ENCODE data around the gene FGFR2. TPM values are rescaled to one million over a fixed set of nuclear protein-coding genes. Genes with fewer than 3 reads are reported as not detected.
A peak's percentile ranks its signal among the peaks of the same experiment; 100 is the strongest.

Gene FGFR2
- total RNA-seq, 6 donors from 2014 or later, result 36.7 to 83.7 (median 64.1) TPM

DNA sequence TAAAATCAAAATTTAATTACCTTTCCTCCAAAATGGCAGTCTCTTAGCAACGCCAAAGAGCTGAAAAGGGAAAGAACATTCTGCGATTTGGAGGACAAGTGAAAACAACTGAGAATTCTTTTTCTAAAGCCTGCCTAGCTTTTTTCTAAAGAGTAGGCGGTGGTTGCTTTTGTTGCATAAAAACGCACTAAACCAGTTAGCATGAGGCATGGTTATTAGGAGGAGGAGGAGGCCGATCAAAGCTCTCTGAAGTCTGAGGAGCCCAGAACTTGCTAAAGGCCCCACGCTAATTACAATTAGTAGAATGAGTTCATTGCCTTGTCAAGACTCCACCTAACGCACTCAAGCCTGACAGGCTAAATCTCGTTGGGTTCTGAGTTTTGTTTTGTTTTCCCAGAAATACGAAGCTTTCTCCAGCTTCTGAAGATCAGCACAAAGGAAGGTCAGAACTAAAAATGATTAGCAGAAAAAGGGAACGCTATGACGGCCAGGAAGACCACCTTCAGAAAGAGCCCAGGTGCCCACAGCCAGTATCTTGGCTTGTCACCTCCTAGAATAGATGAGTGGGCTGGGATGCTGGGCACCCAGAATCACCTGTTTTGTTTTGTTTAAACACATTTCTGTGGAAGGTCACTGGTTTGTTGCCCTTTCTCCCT lies 72.0 kb downstream of the FGFR2 start:
- 76 to 85% methylated on average over 11 of the region's 11 CpGs for WGBS, 2 donors
- H3K27me3 ChIP-seq, result no peaks in the 10 kb centered on the region
- H3K36me3 ChIP-seq, result no peaks in the 10 kb centered on the region
- peak overlapping the region in 2 of 4 donors; percentile 35 to 71 for H3K27ac ChIP-seq
- peaks cover 0 to 16% (median 4%) of the 10 kb centered on the region in 4 donors for H3K4me1 ChIP-seq
- H3K4me3 ChIP-seq, result no peak overlapping the region
- ATAC-seq (ENCODE audit: low FRiP score in 2 of 2), result no peak
- TF ChIP-seq POLR2AphosphoS5 (IDR thresholded peaks at IDR 0.05), result no peak
- TF ChIP-seq EP300 (IDR thresholded peaks at IDR 0.05), result no peak
- TF ChIP-seq, protein P1, sequence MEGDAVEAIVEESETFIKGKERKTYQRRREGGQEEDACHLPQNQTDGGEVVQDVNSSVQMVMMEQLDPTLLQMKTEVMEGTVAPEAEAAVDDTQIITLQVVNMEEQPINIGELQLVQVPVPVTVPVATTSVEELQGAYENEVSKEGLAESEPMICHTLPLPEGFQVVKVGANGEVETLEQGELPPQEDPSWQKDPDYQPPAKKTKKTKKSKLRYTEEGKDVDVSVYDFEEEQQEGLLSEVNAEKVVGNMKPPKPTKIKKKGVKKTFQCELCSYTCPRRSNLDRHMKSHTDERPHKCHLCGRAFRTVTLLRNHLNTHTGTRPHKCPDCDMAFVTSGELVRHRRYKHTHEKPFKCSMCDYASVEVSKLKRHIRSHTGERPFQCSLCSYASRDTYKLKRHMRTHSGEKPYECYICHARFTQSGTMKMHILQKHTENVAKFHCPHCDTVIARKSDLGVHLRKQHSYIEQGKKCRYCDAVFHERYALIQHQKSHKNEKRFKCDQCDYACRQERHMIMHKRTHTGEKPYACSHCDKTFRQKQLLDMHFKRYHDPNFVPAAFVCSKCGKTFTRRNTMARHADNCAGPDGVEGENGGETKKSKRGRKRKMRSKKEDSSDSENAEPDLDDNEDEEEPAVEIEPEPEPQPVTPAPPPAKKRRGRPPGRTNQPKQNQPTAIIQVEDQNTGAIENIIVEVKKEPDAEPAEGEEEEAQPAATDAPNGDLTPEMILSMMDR (IDR thresholded peaks at IDR 0.05), result no peak
- TF ChIP-seq POLR2A (IDR thresholded peaks at IDR 0.05), result no peak
- DNase-seq, result no peak
- no peaks in the 10 kb centered on the region for H3K9me3 ChIP-seq

DNA sequence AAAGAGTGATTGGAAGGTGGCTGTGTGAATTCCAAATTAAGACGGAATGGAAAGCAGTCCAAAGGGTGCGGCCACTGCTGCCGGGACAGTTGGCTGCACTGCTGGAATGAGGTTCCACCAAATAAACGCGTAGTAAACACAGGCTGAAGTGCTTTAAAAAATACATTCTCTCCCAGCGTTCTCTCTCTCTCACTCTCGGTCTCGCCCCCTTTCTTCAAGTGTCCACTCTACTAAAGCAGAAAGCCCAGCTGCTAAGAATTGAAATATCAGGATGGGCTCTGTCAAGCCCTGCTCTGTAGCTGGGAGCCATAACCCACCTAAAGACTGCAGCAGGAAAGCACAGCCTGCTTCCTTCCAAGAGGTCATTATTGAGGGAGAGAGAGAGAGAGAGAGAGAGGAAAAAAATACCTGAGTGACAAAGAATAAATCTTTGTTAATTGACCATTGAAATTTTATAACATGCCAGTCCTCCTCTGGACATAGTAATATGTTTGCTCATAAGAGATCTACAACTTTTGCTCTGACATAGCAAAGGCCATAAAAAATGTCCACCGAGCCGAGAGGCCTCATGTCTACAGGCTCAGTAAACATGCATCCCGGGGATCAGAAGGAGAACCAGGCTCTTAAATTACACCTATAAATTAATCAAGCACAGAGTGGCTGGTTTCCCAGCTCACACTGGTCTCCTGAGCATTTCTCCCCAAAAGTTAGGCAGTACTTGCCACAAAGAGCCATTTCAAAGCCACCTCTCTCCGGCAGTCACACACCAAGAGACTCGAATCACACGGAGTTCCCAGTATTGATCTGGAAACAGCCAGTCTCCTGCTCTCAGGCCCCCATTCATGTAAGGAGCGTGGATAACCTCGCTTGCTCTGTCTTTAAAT lies 72.8 kb downstream of the FGFR2 start:
- 69% methylated on average over 16 of the region's 16 CpGs for WGBS, 2 donors
- H3K9me3 ChIP-seq, result no peaks in the 10 kb centered on the region
- TF ChIP-seq POLR2A (IDR thresholded peaks at IDR 0.05) (no peak), POLR2AphosphoS5 (IDR thresholded peaks at IDR 0.05) (no peak), EP300 (IDR thresholded peaks at IDR 0.05) (no peak)
- TF ChIP-seq, protein P1 (IDR thresholded peaks at IDR 0.05), result no peak
- H3K27ac ChIP-seq, result peak overlapping the region; percentile 10 to 71 (median 30)
- no peaks in the 10 kb centered on the region for H3K27me3 ChIP-seq
- H3K4me3 ChIP-seq, result no peak overlapping the region
- peak; percentile 22 to 44 for DNase-seq
- H3K36me3 ChIP-seq, result no peaks in the 10 kb centered on the region
- H3K4me1 ChIP-seq, result peaks cover 0 to 16% (median 4%) of the 10 kb centered on the region in 4 donors
- peak; percentile 53 to 79 for ATAC-seq (ENCODE audit: low FRiP score in 2 of 2)

DNA sequence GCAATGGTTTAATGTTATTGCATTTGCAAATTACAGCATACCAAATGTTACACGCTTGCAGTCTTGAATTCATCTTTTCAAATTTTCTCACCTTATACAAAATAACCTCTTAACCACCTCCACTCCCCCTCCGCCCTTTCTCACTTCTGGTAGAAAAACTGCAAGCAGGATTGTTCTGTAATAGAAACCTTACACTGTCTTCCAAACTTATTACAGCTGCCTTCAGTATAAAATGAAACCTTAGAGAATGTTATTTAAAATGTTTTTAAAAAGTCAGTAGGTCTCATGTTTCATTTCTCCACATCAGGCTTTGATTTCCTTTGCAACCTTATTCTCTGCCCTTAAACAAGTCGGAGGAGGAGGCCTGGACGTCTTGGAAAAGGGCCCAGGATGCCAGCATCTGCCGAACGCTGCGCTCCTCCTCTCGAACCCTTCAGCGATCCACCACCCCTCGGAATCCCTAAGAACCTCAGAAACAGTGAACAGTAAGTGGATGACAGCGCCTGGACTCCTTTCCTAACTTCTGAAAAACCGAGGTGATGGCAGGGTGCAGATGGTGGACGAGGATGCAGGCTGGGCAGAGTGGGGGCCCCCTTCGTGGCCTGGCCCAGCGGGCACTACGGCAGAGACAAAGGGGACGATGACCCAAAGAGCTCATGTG lies 74.0 kb downstream of the FGFR2 start:
- ATAC-seq (ENCODE audit: low FRiP score in 2 of 2) (no peak), DNase-seq (peak in 1 of 2 donors; percentile 41)
- Histone ChIP-seq H3K36me3 (no peaks in the 10 kb centered on the region), H3K27me3 (no peaks in the 10 kb centered on the region), H3K9me3 (no peaks in the 10 kb centered on the region), H3K27ac (peak overlapping the region in 2 of 4 donors; percentile 17 to 32), H3K4me3 (no peak overlapping the region), H3K4me1 (peaks cover 0 to 16% (median 4%) of the 10 kb centered on the region in 4 donors)
- 66 to 79% methylated on average over 17 of the region's 17 CpGs for WGBS, 2 donors
- TF ChIP-seq POLR2AphosphoS5 (IDR thresholded peaks at IDR 0.05), result no peak
- TF ChIP-seq POLR2A (IDR thresholded peaks at IDR 0.05), result no peak

DNA sequence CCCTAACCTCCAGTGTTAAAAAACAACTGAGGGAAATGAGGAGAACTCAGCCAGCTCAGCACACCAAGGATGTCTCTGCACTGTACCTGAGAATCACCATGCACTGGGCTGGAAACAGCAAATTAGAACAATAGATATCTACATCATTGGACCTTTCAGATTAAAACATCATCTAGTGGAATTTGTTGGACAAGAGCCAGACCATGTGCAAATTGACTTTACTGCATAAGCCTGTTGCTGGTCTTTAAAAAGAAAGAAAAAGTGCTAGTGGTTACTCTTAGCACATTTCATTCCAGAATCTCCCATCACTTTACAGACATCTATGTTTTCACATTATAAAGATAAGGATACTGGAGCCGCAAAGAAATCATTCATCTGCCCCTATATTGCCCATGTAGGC lies 75.4 kb downstream of the FGFR2 start:
- no peaks in the 10 kb centered on the region for H3K27me3 ChIP-seq
- no peak for DNase-seq
- no peaks in the 10 kb centered on the region for H3K36me3 ChIP-seq
- TF ChIP-seq POLR2AphosphoS5 (IDR thresholded peaks at IDR 0.05) (no peak), EP300 (IDR thresholded peaks at IDR 0.05) (no peak), POLR2A (IDR thresholded peaks at IDR 0.05) (no peak)
- TF ChIP-seq, protein P1 (IDR thresholded peaks at IDR 0.05), result no peak
- no peak overlapping the region for H3K4me3 ChIP-seq
- ATAC-seq (ENCODE audit: low FRiP score in 2 of 2), result no peak
- no peaks in the 10 kb centered on the region for H3K9me3 ChIP-seq
- H3K4me1 ChIP-seq, result peaks cover 0 to 16% (median 4%) of the 10 kb centered on the region in 4 donors
- H3K27ac ChIP-seq, result no peak overlapping the region
- 96 to 100% methylated on average over 1 of the region's 1 CpG for WGBS, 2 donors
